Psoas muscle (tissue), 8 donors: ENCODE measurements around the gene ATP5MC2. TPM values are rescaled to one million over a fixed set of nuclear protein-coding genes. Genes with fewer than 3 reads are reported as not detected.
"Not testable (repeated sequence)": the region's sequence is repeated elsewhere in the genome, so short reads cannot be mapped to it uniquely, and the experiment has no call there.

Experiments
- ATAC-seq, 4 donors: fragments of 200-7000 bp; cut with Tn5 transposase; one replicate each; pipeline ENCODE4 v1.9.1; 2020; ENCODE audit warnings: moderate library complexity in 3 of 4, mild to moderate bottlenecking in 2 of 4
- DNase-seq, 2 donors: peaks; one replicate each; pipeline ENCODE4 v3.0.0-alpha.2; 2020
- H3K27ac ChIP-seq: fragments of 200-600 bp; one replicate; pipeline ENCODE4 v1.8.0; 2022
- H3K27me3 ChIP-seq, 3 donors: fragments of 200-600 bp in 1 of 3; one replicate each; pipeline versions ENCODE4 v1.6.1 to v1.8.0; 2013 to 2022; ENCODE audit warnings: low read length in 2 of 3, mild to moderate bottlenecking in 2 of 3, moderate library complexity in 1 of 3; ENCODE audit not compliant: insufficient read depth in 3 of 3
- H3K36me3 ChIP-seq, 2 donors: fragments of 200-600 bp in 1 of 2; one replicate each; pipeline versions ENCODE4 v1.6.1 to v1.8.0; 2013 to 2022; ENCODE audit warnings: low read depth in 1 of 2, mild to moderate bottlenecking in 1 of 2, moderate library complexity in 1 of 2; ENCODE audit not compliant: insufficient read depth in 1 of 2
- H3K4me1 ChIP-seq: fragments of 200-600 bp; one replicate; pipeline ENCODE4 v1.8.0; 2022
- H3K4me3 ChIP-seq: fragments of 200-600 bp; one replicate; pipeline ENCODE4 v1.8.0; 2022; ENCODE audit warnings: mild to moderate bottlenecking
- H3K9me3 ChIP-seq: fragments of 200-600 bp; one replicate; pipeline ENCODE4 v1.8.0; 2022
- WGBS, 3 donors: extraction: QIAGEN DNeasy Blood & Tissue Kit; methylation state at CpG; one replicate each; pipeline versions ENCODE4 v1.1.6 to v1.1.7; 2013; 5-methylcytosine and 5-hydroxymethylcytosine counted together
- intact Hi-C, 2 donors: fragments of 100-400 bp; cut with DNase I; formaldehyde crosslinking; loops; one replicate each; pipeline versions ENCODE4 v1.11.0 to v1.14.2; 2022
- polyA plus RNA-seq, 3 donors: library from polyadenylated mRNA; stranded (reverse); fragments of 200-250 nt; gene quantifications; one replicate each; pipeline ENCODE4 v1.2.3, GENCODE V29; 2013
- total RNA-seq, 4 donors: library from RNA; stranded (reverse); fragmentation: NEBNext Ultra II Directional in 2 of 4; extraction: Animal tissue kit (Norgen Biotek cat#: 25700) in 2 of 4; gene quantifications; one replicate each; pipeline versions ENCODE4 v1.2.1 to v1.2.4, GENCODE V29; 2021 to 2023
- TF ChIP-seq, protein P1 (sequence below): fragments of 200-600 bp; IDR thresholded peaks from one replicate; pipeline ENCODE4 v1.8.0; 2022; ENCODE audit warnings: antibody characterized with exemption
- donor health status: healthy with polysubstance abuse.
- donor health status: DM: no; HTN: no; CAD: no; lungs with moderate emphysema.
- donor health status: Bipolar disorder and iron deficiency.
- donor health status: healthy.
- donor health status: DM: yes; HTN: yes; CAD: no.
- donor health status: DM: no; HTN: no; CAD: no.
- donor health status: DM: no; HTN: no; CAD: no.
- donor health status: DM: yes; HTN: yes; CAD: no.

ATP5MC2 gene
- total and polyA plus RNA-seq, 7 donors, result 349 to 646 (median 469) TPM

DNA sequence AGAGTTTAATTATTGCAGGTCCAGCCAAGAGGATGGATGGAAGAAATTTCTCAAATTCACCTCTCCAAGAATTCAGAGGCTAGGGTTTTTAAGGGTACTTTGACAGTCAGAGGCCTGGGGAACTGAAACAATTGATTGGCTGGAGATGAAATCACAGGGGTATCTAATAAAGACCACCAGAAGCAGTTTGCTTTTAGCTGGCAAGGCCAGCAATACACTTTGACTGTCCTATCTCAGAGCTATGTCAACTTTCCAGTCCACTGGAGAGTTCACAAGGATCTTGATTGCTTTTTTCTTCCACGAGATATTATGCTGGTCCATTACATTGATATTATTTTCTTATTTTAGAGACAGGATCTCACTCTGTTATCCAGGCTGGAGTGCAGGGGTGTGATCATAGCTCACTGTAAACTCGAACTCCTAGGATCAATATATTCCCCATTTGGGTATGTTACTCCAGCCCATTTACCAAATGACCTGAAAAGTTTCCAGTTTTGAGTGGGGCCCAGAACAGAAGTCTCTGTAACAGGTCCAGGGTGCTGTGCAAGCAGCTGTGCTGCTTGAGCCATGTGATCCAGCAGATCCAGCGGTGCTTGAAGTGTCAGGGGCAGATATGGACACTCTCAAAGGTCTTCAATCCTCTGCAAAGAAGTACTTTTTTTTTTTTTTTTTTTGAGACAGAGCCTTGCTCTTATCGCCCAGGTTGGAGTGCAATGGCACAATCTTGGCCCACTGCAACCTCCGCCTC is 32.5 kb downstream of the ATP5MC2 start:
- intact Hi-C loops, result no loop called here
- WGBS, 3 donors, result 50 to 67% (median 64%) methylated on average over 5 of the region's 5 CpGs
- ATAC-seq (no peak), DNase-seq (no peak)
- H3K4me3 ChIP-seq, result no peak overlapping the region
- no peaks in the 10 kb centered on the region for H3K36me3 ChIP-seq
- no peak overlapping the region for H3K27ac ChIP-seq
- H3K4me1 ChIP-seq, result no peaks in the 10 kb centered on the region
- TF ChIP-seq, protein P1, sequence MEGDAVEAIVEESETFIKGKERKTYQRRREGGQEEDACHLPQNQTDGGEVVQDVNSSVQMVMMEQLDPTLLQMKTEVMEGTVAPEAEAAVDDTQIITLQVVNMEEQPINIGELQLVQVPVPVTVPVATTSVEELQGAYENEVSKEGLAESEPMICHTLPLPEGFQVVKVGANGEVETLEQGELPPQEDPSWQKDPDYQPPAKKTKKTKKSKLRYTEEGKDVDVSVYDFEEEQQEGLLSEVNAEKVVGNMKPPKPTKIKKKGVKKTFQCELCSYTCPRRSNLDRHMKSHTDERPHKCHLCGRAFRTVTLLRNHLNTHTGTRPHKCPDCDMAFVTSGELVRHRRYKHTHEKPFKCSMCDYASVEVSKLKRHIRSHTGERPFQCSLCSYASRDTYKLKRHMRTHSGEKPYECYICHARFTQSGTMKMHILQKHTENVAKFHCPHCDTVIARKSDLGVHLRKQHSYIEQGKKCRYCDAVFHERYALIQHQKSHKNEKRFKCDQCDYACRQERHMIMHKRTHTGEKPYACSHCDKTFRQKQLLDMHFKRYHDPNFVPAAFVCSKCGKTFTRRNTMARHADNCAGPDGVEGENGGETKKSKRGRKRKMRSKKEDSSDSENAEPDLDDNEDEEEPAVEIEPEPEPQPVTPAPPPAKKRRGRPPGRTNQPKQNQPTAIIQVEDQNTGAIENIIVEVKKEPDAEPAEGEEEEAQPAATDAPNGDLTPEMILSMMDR, result no peak
- H3K9me3 ChIP-seq, result no peaks in the 10 kb centered on the region
- H3K27me3 ChIP-seq, result no peaks in the 10 kb centered on the region

GRCh38 chr12:53638057-53638456 is 37.8 kb downstream of the ATP5MC2 start:
- TF ChIP-seq, protein P1, result no peak
- 91 to 94% (median 91%) methylated on average over 2 of the region's 2 CpGs for WGBS, 3 donors

GRCh38 chr12:53636641-53637040 is 39.2 kb downstream of the ATP5MC2 start:
- DNase-seq, result no peak
- no peaks in the 10 kb centered on the region for H3K9me3 ChIP-seq
- H3K4me3 ChIP-seq, result no peak overlapping the region
- TF ChIP-seq, protein P1, result no peak
- no peak for ATAC-seq
- no peaks in the 10 kb centered on the region for H3K27me3 ChIP-seq
- no peaks in the 10 kb centered on the region for H3K4me1 ChIP-seq
- no peaks in the 10 kb centered on the region for H3K36me3 ChIP-seq
- intact Hi-C loops, result no loop called here
- no peak overlapping the region for H3K27ac ChIP-seq
- WGBS, 3 donors, result 22 to 39% (median 31%) methylated on average over 2 of the region's 2 CpGs

More at GRCh38 chr12:53638057-53638456, 37.8 kb downstream of the ATP5MC2 start:
- no peak for DNase-seq
- no peaks in the 10 kb centered on the region for H3K4me1 ChIP-seq
- no peak for ATAC-seq
- H3K36me3 ChIP-seq, result no peaks in the 10 kb centered on the region
- intact Hi-C loops, result no loop called here
- H3K27ac ChIP-seq, result no peak overlapping the region
- no peaks in the 10 kb centered on the region for H3K9me3 ChIP-seq
- no peaks in the 10 kb centered on the region for H3K27me3 ChIP-seq
- H3K4me3 ChIP-seq, result no peak overlapping the region

- intact Hi-C loops, H3K27ac ChIP-seq, H3K36me3 ChIP-seq, H3K9me3 ChIP-seq, H3K4me3 ChIP-seq, ATAC-seq, H3K4me1 ChIP-seq, H3K27me3 ChIP-seq, DNase-seq: not testable (repeated sequence)
Measured at GRCh38 chr12:53635708-53636107, 40.2 kb downstream of the ATP5MC2 start.

GRCh38 chr12:53631721-53632120 is 44.2 kb downstream of the ATP5MC2 start:
- 60 to 100% (median 79%) methylated on average over 1 of the region's 1 CpG for WGBS, 3 donors
- no peaks in the 10 kb centered on the region for H3K27me3 ChIP-seq
- intact Hi-C loops, result no loop called here
- peaks cover 2% of the 10 kb centered on the region for H3K4me1 ChIP-seq
- no peak overlapping the region for H3K27ac ChIP-seq
- H3K36me3 ChIP-seq, result no peaks in the 10 kb centered on the region
- no peaks in the 10 kb centered on the region for H3K9me3 ChIP-seq
- TF ChIP-seq, protein P1, result no peak
- DNase-seq (no peak), ATAC-seq (no peak)
- no peak overlapping the region for H3K4me3 ChIP-seq
